H1 (cell line): Measurements from ENCODE around the gene WDR93. TPM values are rescaled to one million over a fixed set of nuclear protein-coding genes. Genes with fewer than 3 reads are reported as not detected.

ENCODE experiments used
- CTCF ChIA-PET: fragments of 300-600 bp; sonication (Branson Sonifier 250); formaldehyde crosslinking; loops from one replicate; lab custom pipeline; 2021; ENCODE audit not compliant: partially characterized antibody; lab: Charles Lee
- POLR2A ChIA-PET: fragments of 300-600 bp; sonication (Branson Sonifier 250); formaldehyde crosslinking; loops from one replicate; lab custom pipeline; 2021; ENCODE audit warnings: inconsistent platforms; ENCODE audit not compliant: partially characterized antibody; lab: Charles Lee
- DNase-seq, 2 experiments: peaks; one replicate each; pipeline versions ENCODE4 v3.0.0 to v3.0.0-alpha.2; 2010 to 2022; ENCODE audit warnings: low spot score in 2 of 2, low read depth in 1 of 2, mixed read lengths in 1 of 2
- FAIRE-seq: peaks from 2 replicates; lab custom pipeline; 2011; peaks lifted over from hg19 to GRCh38; lab: Jason Lieb, UNC
- H2AFZ ChIP-seq: 2 replicates; pipeline ENCODE4 v1.8.1; 2012; ENCODE audit warnings: low read length, inconsistent platforms
- H2AK5ac ChIP-seq: 2 replicates; pipeline ENCODE4 v1.6.1; 2013; ENCODE audit warnings: low read depth, low read length
- H2BK120ac ChIP-seq: replicated peaks from 2 replicates; pipeline ENCODE3; 2013; ENCODE audit warnings: low read depth, low read length, inconsistent platforms
- H2BK12ac ChIP-seq: 2 replicates; pipeline ENCODE4 v1.6.1; 2013; ENCODE audit warnings: low read depth, low read length
- H2BK15ac ChIP-seq: 2 replicates; pipeline ENCODE4 v1.6.1; 2013; ENCODE audit warnings: low read length
- H2BK20ac ChIP-seq: 2 replicates; pipeline ENCODE4 v1.6.1; 2013; ENCODE audit warnings: low read length
- H2BK5ac ChIP-seq: 2 replicates; pipeline ENCODE4 v1.6.1; 2013; ENCODE audit warnings: low read depth, low read length
- H3K14ac ChIP-seq: 2 replicates; pipeline ENCODE4 v1.6.1; 2013; ENCODE audit warnings: inconsistent platforms; ENCODE audit not compliant: insufficient read length
- H3K18ac ChIP-seq: 2 replicates; pipeline ENCODE4 v1.6.1; 2013; ENCODE audit warnings: low read length; ENCODE audit errors: extremely low read depth
- H3K23ac ChIP-seq: 2 replicates; pipeline ENCODE4 v1.6.1; 2013; ENCODE audit warnings: inconsistent platforms; ENCODE audit not compliant: insufficient read length
- H3K23me2 ChIP-seq: 2 replicates; pipeline ENCODE4 v1.6.1; 2013; ENCODE audit warnings: low read depth, low read length
- H3K27ac ChIP-seq: 2 replicates; pipeline ENCODE4 v1.6.1; 2011; ENCODE audit warnings: low read depth, low read length, inconsistent platforms
- H3K27me3 ChIP-seq, 4 experiments: replicated peaks in 1 of 4; 1 replicate in 1 of 4; 2 replicates in 3 of 4; pipeline versions ENCODE4 v1.6.1 to v1.8.1; 2011 to 2013; ENCODE audit warnings: low read length in 3 of 4, mild to moderate bottlenecking in 3 of 4, inconsistent platforms in 2 of 4, mixed read lengths in 2 of 4, moderate library complexity in 1 of 4; ENCODE audit not compliant: control insufficient read depth in 3 of 4, insufficient read depth in 3 of 4; ENCODE audit errors: extremely low read depth in 1 of 4
- H3K36me3 ChIP-seq, 4 experiments: 2 replicates each; pipeline versions ENCODE4 v1.6.1 to v1.8.1; 2011 to 2013; ENCODE audit warnings: mild to moderate bottlenecking in 4 of 4, low read length in 3 of 4, moderate library complexity in 2 of 4, control low read depth in 1 of 4, inconsistent platforms in 1 of 4; ENCODE audit not compliant: insufficient read depth in 4 of 4, control insufficient read depth in 2 of 4
- H3K4ac ChIP-seq: replicated peaks from 2 replicates; pipeline ENCODE3; 2013; ENCODE audit warnings: low read length, low read depth, mixed read lengths, inconsistent platforms; ENCODE audit not compliant: insufficient read length
- H3K4me1 ChIP-seq, 4 experiments: replicated peaks in 1 of 4; 1 replicate in 1 of 4; 2 replicates in 3 of 4; pipeline versions ENCODE4 v1.6.1 to v1.8.1; 2011 to 2013; ENCODE audit warnings: low read length in 3 of 4, inconsistent platforms in 2 of 4, mixed read lengths in 1 of 4; ENCODE audit not compliant: insufficient read depth in 4 of 4, control insufficient read depth in 3 of 4
- H3K4me2 ChIP-seq, 2 experiments: 2 replicates each; pipeline versions ENCODE4 v1.6.1 to v1.8.1; 2011 to 2013; ENCODE audit warnings: low read depth in 2 of 2, low read length in 2 of 2, control low read depth in 1 of 2, inconsistent platforms in 1 of 2, mild to moderate bottlenecking in 1 of 2; ENCODE audit not compliant: insufficient read depth in 1 of 2
- H3K4me3 ChIP-seq, 4 experiments: fragments of 200-600, 300-600 bp in 1 of 4; sonication (generic), shearing (Covaris generic), sonication (Bioruptor Twin) in 1 of 4; 2 replicates each; pipeline versions ENCODE4 v1.5.1 to v1.8.1; 2011 to 2016; ENCODE audit warnings: low read length in 4 of 4, low read depth in 3 of 4, control low read depth in 2 of 4, inconsistent platforms in 2 of 4, mild to moderate bottlenecking in 2 of 4, mixed read lengths in 1 of 4, moderate library complexity in 1 of 4; ENCODE audit not compliant: insufficient read depth in 2 of 4; ENCODE audit errors: extremely low read depth in 1 of 4
- H3K56ac ChIP-seq: replicated peaks from 2 replicates; pipeline ENCODE3; 2013; ENCODE audit warnings: low read depth, mild to moderate bottlenecking, mixed read lengths, low read length, inconsistent platforms; ENCODE audit not compliant: insufficient read length
- H3K79me1 ChIP-seq: 2 replicates; pipeline ENCODE4 v1.6.1; 2013; ENCODE audit warnings: low read depth, low read length, control low read depth
- H3K79me2 ChIP-seq, 2 experiments: 2 replicates each; pipeline versions ENCODE4 v1.6.1 to v1.8.1; 2012 to 2013; ENCODE audit warnings: low read length in 2 of 2, mild to moderate bottlenecking in 2 of 2, inconsistent platforms in 1 of 2; ENCODE audit not compliant: insufficient read depth in 2 of 2, control insufficient read depth in 1 of 2
- H3K9ac ChIP-seq, 4 experiments: replicated peaks in 1 of 4; 1 replicate in 1 of 4; 2 replicates in 3 of 4; pipeline versions ENCODE4 v1.6.1 to v1.8.1; 2011 to 2013; ENCODE audit warnings: low read depth in 3 of 4, low read length in 3 of 4, control low read depth in 2 of 4, mild to moderate bottlenecking in 2 of 4, moderate library complexity in 2 of 4, inconsistent platforms in 1 of 4; ENCODE audit errors: extremely low read depth in 1 of 4
- H3K9me3 ChIP-seq, 2 experiments: 2 replicates each; pipeline versions ENCODE4 v1.6.1 to v1.8.1; 2012 to 2013; ENCODE audit warnings: mild to moderate bottlenecking in 2 of 2, moderate library complexity in 2 of 2, control low read depth in 1 of 2, inconsistent platforms in 1 of 2, low read depth in 1 of 2, low read length in 1 of 2, mixed read lengths in 1 of 2; ENCODE audit not compliant: insufficient read depth in 2 of 2
- H4K20me1 ChIP-seq, 2 experiments: replicated peaks in 1 of 2; 2 replicates each; pipeline versions ENCODE3 to v1.8.1; 2011 to 2013; ENCODE audit warnings: inconsistent platforms in 2 of 2, low read length in 2 of 2, mild to moderate bottlenecking in 1 of 2; ENCODE audit not compliant: insufficient read depth in 2 of 2, control insufficient read depth in 1 of 2
- H4K5ac ChIP-seq: 2 replicates; pipeline ENCODE4 v1.6.1; 2013; ENCODE audit warnings: low read length, low read depth, mixed read lengths, inconsistent platforms; ENCODE audit not compliant: insufficient read length
- H4K8ac ChIP-seq: 2 replicates; pipeline ENCODE4 v1.8.0; 2013; ENCODE audit warnings: mild to moderate bottlenecking, moderate library complexity, low read length, inconsistent platforms; ENCODE audit not compliant: insufficient read depth; ENCODE audit errors: extremely low read depth
- H4K91ac ChIP-seq: replicated peaks from 2 replicates; pipeline ENCODE3; 2013; ENCODE audit warnings: low read length, mixed read lengths, inconsistent platforms; ENCODE audit not compliant: insufficient read length
- EGR1 ChIP-seq: IDR thresholded peaks from 2 replicates; pipeline ENCODE4 v1.6.1; 2011; ENCODE audit warnings: low read depth, low read length, borderline replicate concordance
- POLR2AphosphoS5 ChIP-seq: IDR thresholded peaks from 2 replicates; pipeline ENCODE4 v1.6.1; 2011; ENCODE audit warnings: low read depth, low read length
- WGBS, 2 experiments: shearing (Covaris generic) in 1 of 2; methylation state at CpG; one replicate each; pipeline versions ENCODE4 v1.1.6 to v1.1.7; 2013 to 2015; ENCODE audit warnings: low lambda C conversion rate in 2 of 2, mixed read lengths in 2 of 2, inconsistent platforms in 1 of 2, low coverage in 1 of 2, missing lambda C conversion rate in 1 of 2; ENCODE audit not compliant: insufficient replicate concordance in 2 of 2, insufficient coverage in 1 of 2, insufficient read length in 1 of 2; ENCODE audit errors: extremely low coverage in 1 of 2, missing lambda C conversion rate in 1 of 2; 5-methylcytosine and 5-hydroxymethylcytosine counted together
- polyA plus RNA-seq, 7 experiments: library from polyadenylated mRNA; depleted of rRNA in 3 of 7; stranded (reverse) in 5 of 7; unstranded in 2 of 7; fragments of >200 nt in 5 of 7; fragments of 200-250 nt in 2 of 7; gene quantifications; 1 replicate in 5 of 7; 2 replicates in 1 of 7; 4 replicates in 1 of 7; pipeline versions ENCODE4 v1.2.1 to v1.2.3, GENCODE V29; 2011 to 2013; ENCODE audit warnings: missing spikeins in 2 of 7, mixed read lengths in 2 of 7
- total RNA-seq: library from RNA; stranded (reverse); fragmentation: NEBNext Ultra II Directional; extraction: Animal tissue kit (Norgen Biotek cat#: 25700); gene quantifications from 2 replicates; pipeline ENCODE4 v1.2.1, GENCODE V29; 2021
- TF ChIP-seq, protein P1 (sequence below), 3 experiments: IDR thresholded peaks; 1 replicate in 2 of 3; 2 replicates in 1 of 3; pipeline versions ENCODE4 v1.5.1 to v1.6.1; 2011; ENCODE audit warnings: low read length in 3 of 3, mild to moderate bottlenecking in 3 of 3, inconsistent platforms in 2 of 3, low read depth in 1 of 3, moderate library complexity in 1 of 3; ENCODE audit not compliant: insufficient read depth in 1 of 3; ENCODE audit errors: control extremely low read depth in 1 of 3

WDR93 gene
- total and polyA plus RNA-seq, 2 of the 8 experiments (the other 6 are each of a cell fraction or from before 2014, with no cell fraction given), result 0.03 TPM; not detected in 1

DNA sequence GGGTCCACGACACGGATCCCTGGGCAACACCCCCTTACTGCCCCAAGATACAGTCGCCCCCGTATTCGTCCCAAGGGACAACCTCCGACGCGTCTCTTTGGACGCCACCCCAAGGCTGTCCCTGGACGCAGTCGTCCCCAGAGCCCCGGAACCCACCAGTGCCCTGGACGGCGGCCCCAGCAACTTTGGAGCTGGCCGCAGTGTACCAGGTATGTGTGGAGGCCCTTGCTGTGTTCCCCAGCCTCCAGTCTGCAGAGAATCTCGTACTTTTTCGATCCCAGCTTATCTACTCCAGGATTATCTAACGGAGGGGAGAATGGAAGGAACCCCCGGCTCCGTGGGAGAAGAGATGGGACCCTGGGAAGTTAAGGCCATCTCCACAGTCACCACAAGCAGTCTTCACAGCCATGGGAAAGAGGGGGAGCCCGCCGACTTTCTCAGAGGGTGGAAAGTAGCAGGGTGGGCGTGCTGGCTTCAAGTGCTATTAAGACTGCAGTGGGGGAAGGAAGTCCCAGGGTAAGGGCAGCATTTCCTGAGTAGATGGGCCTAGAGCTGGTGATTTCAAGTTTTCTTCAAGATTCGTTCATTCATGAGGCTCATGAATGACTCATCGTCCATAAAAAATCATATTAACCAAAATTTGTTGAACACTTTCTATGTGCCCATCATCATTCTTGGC lies 86.6 kb downstream of the WDR93 start:
- H3K27ac ChIP-seq, result no peak overlapping the region
- H3K27me3 ChIP-seq, result peaks cover 13 to 31% (median 27%) of the 10 kb centered on the region in 4 experiments
- H2BK15ac ChIP-seq, result no peak overlapping the region
- H2BK5ac ChIP-seq, result no peak overlapping the region
- DNase-seq, result no peak
- H3K79me1 ChIP-seq, result no peaks in the 10 kb centered on the region
- H4K91ac ChIP-seq, result no peak overlapping the region
- no peak overlapping the region for H3K23ac ChIP-seq
- H3K18ac ChIP-seq, result no peak overlapping the region
- H3K9me3 ChIP-seq, result no peaks in the 10 kb centered on the region
- peak overlapping the region; percentile 3 to 56 (median 30); a peak in 7 of 8 replicates for H3K4me3 ChIP-seq
- WGBS, 2 experiments, result 60% methylated on average over 25 of the region's 25 CpGs; no CpG with 5 or more reads in 1 of the 2 experiments
- H3K36me3 ChIP-seq, result no peaks in the 10 kb centered on the region
- H3K14ac ChIP-seq, result no peak overlapping the region
- no peak overlapping the region for H3K56ac ChIP-seq
- H3K4ac ChIP-seq, result no peak overlapping the region
- H2AFZ ChIP-seq, result peak overlapping the region; percentile 22; the same call in 1 of the 2 replicates
- peaks cover 0 to 5% (median 2%) of the 10 kb centered on the region in 4 experiments; a peak in 3 of 7 replicates for H3K4me1 ChIP-seq
- no peak overlapping the region for H4K5ac ChIP-seq
- no peak overlapping the region for H2BK120ac ChIP-seq
- no peak overlapping the region for H2BK20ac ChIP-seq
- no peaks in the 10 kb centered on the region for H3K79me2 ChIP-seq
- no peaks in the 10 kb centered on the region; the same call in 1 of the 2 replicates for H3K23me2 ChIP-seq
- H3K4me2 ChIP-seq, result peak overlapping the region; percentile 34 to 75; a peak in 3 of 4 replicates
- no peak overlapping the region for H3K9ac ChIP-seq
- no peak overlapping the region for H2AK5ac ChIP-seq
- peak overlapping the region; percentile 95 for H4K8ac ChIP-seq
- ChIA-PET POLR2A (interaction anchor here (1.4 to 2.5 kb wide), 3 partner anchors 16 to 50 kb away, joined by 3 to 7 read pairs (median 3); no protein-coding TSS in a partner anchor), CTCF (interaction anchor here (0.8 to 5.1 kb wide), 8 partner anchors 9 to 111 kb away, joined by 3 to 32 read pairs (median 4); no protein-coding TSS in a partner anchor)
- TF ChIP-seq, protein P1, sequence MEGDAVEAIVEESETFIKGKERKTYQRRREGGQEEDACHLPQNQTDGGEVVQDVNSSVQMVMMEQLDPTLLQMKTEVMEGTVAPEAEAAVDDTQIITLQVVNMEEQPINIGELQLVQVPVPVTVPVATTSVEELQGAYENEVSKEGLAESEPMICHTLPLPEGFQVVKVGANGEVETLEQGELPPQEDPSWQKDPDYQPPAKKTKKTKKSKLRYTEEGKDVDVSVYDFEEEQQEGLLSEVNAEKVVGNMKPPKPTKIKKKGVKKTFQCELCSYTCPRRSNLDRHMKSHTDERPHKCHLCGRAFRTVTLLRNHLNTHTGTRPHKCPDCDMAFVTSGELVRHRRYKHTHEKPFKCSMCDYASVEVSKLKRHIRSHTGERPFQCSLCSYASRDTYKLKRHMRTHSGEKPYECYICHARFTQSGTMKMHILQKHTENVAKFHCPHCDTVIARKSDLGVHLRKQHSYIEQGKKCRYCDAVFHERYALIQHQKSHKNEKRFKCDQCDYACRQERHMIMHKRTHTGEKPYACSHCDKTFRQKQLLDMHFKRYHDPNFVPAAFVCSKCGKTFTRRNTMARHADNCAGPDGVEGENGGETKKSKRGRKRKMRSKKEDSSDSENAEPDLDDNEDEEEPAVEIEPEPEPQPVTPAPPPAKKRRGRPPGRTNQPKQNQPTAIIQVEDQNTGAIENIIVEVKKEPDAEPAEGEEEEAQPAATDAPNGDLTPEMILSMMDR (IDR thresholded peaks at IDR 0.05; ENCODE audit: control extremely low read depth in 1 of 3, insufficient read depth in 1 of 3, low read depth in 1 of 3, low read length in 3 of 3), result no peak
- TF ChIP-seq POLR2AphosphoS5 (no peak), EGR1 (no peak)
- H2BK12ac ChIP-seq, result no peak overlapping the region
- FAIRE-seq, result no peak
- H4K20me1 ChIP-seq, result no peaks in the 10 kb centered on the region
